ENCODE data around the gene PKLR. TPM values are rescaled to one million over a fixed set of nuclear protein-coding genes. Genes with fewer than 3 reads are reported as not detected.
"Not testable (repeated sequence)": the region's sequence is repeated elsewhere in the genome, so short reads cannot be mapped to it uniquely, and the experiment has no call there.

PKLR gene
- polyA plus RNA-seq, 1 of the 3 experiments (the other 2 are of a cell fraction): not detected

GRCh38 chr1:155293086-155293749, 8.0 kb downstream of the PKLR start:
- Histone ChIP-seq H3K9me2 (no peaks in the 10 kb centered on the region), H3K9me3 (no peaks in the 10 kb centered on the region), H3K4me1 (ENCODE audit: control insufficient read depth in 1 of 2, insufficient read depth in 2 of 2, low read depth in 1 of 2, low read length in 1 of 2) (no peaks in the 10 kb centered on the region), H3K27me3 (ENCODE audit: insufficient read depth) (no peaks in the 10 kb centered on the region), H3K27ac (ENCODE audit: low read depth in 2 of 2, low read length in 1 of 2) (no peak overlapping the region), H4K20me1 (ENCODE audit: insufficient read depth) (no peaks in the 10 kb centered on the region), H3F3A (replicated peaks; ENCODE audit: insufficient read depth) (no peaks in the 10 kb centered on the region), H3K36me3 (replicated peaks in 1 of 2; ENCODE audit: control insufficient read depth in 1 of 2, insufficient read depth in 2 of 2, low read length in 1 of 2) (no peaks in the 10 kb centered on the region), H3K4me2 (no peak overlapping the region), H3K79me2 (ENCODE audit: insufficient read depth) (no peaks in the 10 kb centered on the region), H2AFZ (ENCODE audit: low read depth) (no peak overlapping the region), H3K9ac (no peak overlapping the region), H3K4me3 (ENCODE audit: low read depth in 2 of 2, low read length in 1 of 2) (no peak overlapping the region)
- no peak for TF ChIP-seq PBX3 (IDR thresholded peaks at IDR 0.05)
- no peak for TF ChIP-seq TCF12 (IDR thresholded peaks at IDR 0.05)
- TF ChIP-seq RFX5 (IDR thresholded peaks at IDR 0.05; ENCODE audit: low read length): no peak
- TF ChIP-seq FOXJ3 (CRISPR knock-in tag; IDR thresholded peaks at IDR 0.05): no peak
- TF ChIP-seq SIN3A (IDR thresholded peaks at IDR 0.05; ENCODE audit: borderline replicate concordance, low read depth, low read length): no peak
- TF ChIP-seq EP300 (IDR thresholded peaks at IDR 0.05; ENCODE audit: borderline replicate concordance in 1 of 2, low read depth in 1 of 2, low read length in 1 of 2): no peak
- no peak for TF ChIP-seq CTCF (IDR thresholded peaks at IDR 0.05)
- TF ChIP-seq YY1 (IDR thresholded peaks at IDR 0.05; ENCODE audit: low read depth): no peak
- no peak for TF ChIP-seq TAF1 (IDR thresholded peaks at IDR 0.05; ENCODE audit: borderline replicate concordance, low read depth, low read length)
- DNase-seq: no peak
- POLR2A ChIA-PET: no interaction called here
- WGBS (ENCODE audit: low lambda C conversion rate): 72% methylated on average over 14 of the region's 17 CpGs
- CTCF ChIA-PET: interaction anchor here (0.9 to 2.0 kb wide), 4 partner anchors 12 to 49 kb away, joined by 3 to 10 read pairs (median 4); no protein-coding TSS in a partner anchor

GRCh38 chr1:155291006-155291405, 10.2 kb downstream of the PKLR start:
- H3K9me2 ChIP-seq; H3F3A ChIP-seq (replicated peaks; ENCODE audit: insufficient read depth); H3K9me3 ChIP-seq; H3K36me3 ChIP-seq (replicated peaks in 1 of 2; ENCODE audit: control insufficient read depth in 1 of 2, insufficient read depth in 2 of 2, low read length in 1 of 2); H2AFZ ChIP-seq (ENCODE audit: low read depth); H3K4me3 ChIP-seq (ENCODE audit: low read depth in 2 of 2, low read length in 1 of 2); H3K4me2 ChIP-seq; DNase-seq; H3K27ac ChIP-seq (ENCODE audit: low read depth in 2 of 2, low read length in 1 of 2); H3K27me3 ChIP-seq (ENCODE audit: insufficient read depth); H3K9ac ChIP-seq; H3K79me2 ChIP-seq (ENCODE audit: insufficient read depth); H4K20me1 ChIP-seq (ENCODE audit: insufficient read depth); POLR2A ChIA-PET; H3K4me1 ChIP-seq (ENCODE audit: control insufficient read depth in 1 of 2, insufficient read depth in 2 of 2, low read depth in 1 of 2, low read length in 1 of 2): not testable (repeated sequence)
- CTCF ChIA-PET: interaction anchor here (1.8 kb wide), 1 partner anchor 12 kb away, joined by 8 read pairs; no protein-coding TSS in a partner anchor
- WGBS (ENCODE audit: low lambda C conversion rate): 75% methylated on average over 8 of the region's 10 CpGs
